Uterine smooth muscle cell (primary cell): ENCODE measurements around the gene OR51M1. TPM values are rescaled to one million over a fixed set of nuclear protein-coding genes. Genes with fewer than 3 reads are reported as not detected.

Experiments used
- total RNA-seq: library from RNA; depleted of rRNA; stranded (reverse); fragments of >200 nt; gene quantifications from 2 replicates; pipeline ENCODE4 v1.2.3, GENCODE V29; 2014

Gene OR51M1
- total RNA-seq: 0.11 TPM in 1 of 2 replicates, not detected in the other

GRCh38 chr11:5383576-5383975, at the start of gene OR51M1:
Gene OR51M1, plus strand, starts transcription at chr11:5383812. Its CDS starts 5,587 bp downstream, at chr11:5389399.

GRCh38 chr11:5343474-5344335, 39.9 kb upstream of the OR51M1 start, which contains the start of gene OR51B5:
Gene OR51B5, minus strand, starts transcription at chr11:5343524. Its CDS starts 0 bp downstream, at chr11:5343524.

GRCh38 chr11:5351208-5351607, 32.4 kb upstream of the OR51M1 start, which contains the start of gene OR51B6:
Gene OR51B6, plus strand, starts transcription at chr11:5351508. Its CDS starts 0 bp downstream, at chr11:5351508.

GRCh38 chr11:5421811-5422210, 38.2 kb downstream of the OR51M1 start, which contains the start of gene OR51Q1:
Gene OR51Q1, plus strand, starts transcription at chr11:5422111. Its CDS starts 90 bp downstream, at chr11:5422201.

GRCh38 chr11:5441414-5441813, 57.8 kb downstream of the OR51M1 start, which contains the start of gene OR51I1:
Gene OR51I1, minus strand, starts transcription at chr11:5441514. Its CDS starts 0 bp downstream, at chr11:5441514.

Other genes starting within 250 kb of the OR51M1 start
- gene OR52A5, start 245.5 kb upstream of the OR51M1 start, total RNA-seq: not detected in 2 replicates
- not detected in 2 replicates for gene OR52A1, start 229.1 kb upstream of the OR51M1 start, total RNA-seq
- not detected in 2 replicates for gene OR51V1, start 183.1 kb upstream of the OR51M1 start, total RNA-seq
- not detected in 2 replicates for gene HBB, start 156.7 kb upstream of the OR51M1 start, total RNA-seq
- 0.25 and 0.77 TPM in 2 replicates for gene HBD, start 149.3 kb upstream of the OR51M1 start, total RNA-seq
- gene HBG1, start 134.0 kb upstream of the OR51M1 start, total RNA-seq: not detected in 2 replicates
- not detected in 2 replicates for gene HBG2, start 129.0 kb upstream of the OR51M1 start, total RNA-seq
- not detected in 2 replicates for gene HBE1, start 113.9 kb upstream of the OR51M1 start, total RNA-seq
- 0.11 TPM in 1 of 2 replicates, not detected in the other for gene OR51B4, start 81.9 kb upstream of the OR51M1 start, total RNA-seq
- gene OR51B2, start 59.5 kb upstream of the OR51M1 start, total RNA-seq: 0.12 TPM in 1 of 2 replicates, not detected in the other
- 0.12 TPM in 1 of 2 replicates, not detected in the other for gene OR51B5, start 40.3 kb upstream of the OR51M1 start, total RNA-seq
- not detected in 2 replicates for gene OR51B6, start 32.3 kb upstream of the OR51M1 start, total RNA-seq
- not detected in 2 replicates for gene OR51Q1, start 38.3 kb downstream of the OR51M1 start, total RNA-seq
- 0.11 TPM in 1 of 2 replicates, not detected in the other for gene OR51I1, start 57.7 kb downstream of the OR51M1 start, total RNA-seq
- gene OR51I2, start 65.5 kb downstream of the OR51M1 start, total RNA-seq: not detected in 2 replicates
- gene OR52D1, start 104.9 kb downstream of the OR51M1 start, total RNA-seq: not detected in 2 replicates
- 0.12 TPM in 1 of 2 replicates, not detected in the other for gene UBQLN3, start 126.1 kb downstream of the OR51M1 start, total RNA-seq
- not detected in 2 replicates for gene UBQLNL, start 132.9 kb downstream of the OR51M1 start, total RNA-seq
- 0.66 and 1.1 TPM in 2 replicates for gene OR52H1, start 164.7 kb downstream of the OR51M1 start, total RNA-seq
- not detected in 2 replicates for gene OR52B6, start 197.1 kb downstream of the OR51M1 start, total RNA-seq
- gene TRIM6, start 212.8 kb downstream of the OR51M1 start, total RNA-seq: 6.5 and 12.2 TPM in 2 replicates
- 10.1 and 12.6 TPM in 2 replicates for gene TRIM34, start 241.2 kb downstream of the OR51M1 start, total RNA-seq